Ovary (tissue), 9 donors: ENCODE measurements around the gene CLTB. TPM values are rescaled to one million over a fixed set of nuclear protein-coding genes. Genes with fewer than 3 reads are reported as not detected.

ENCODE experiments used
- DNase-seq, 5 donors: peaks; one replicate each; pipeline ENCODE4 v3.0.0-alpha.2; 2019 to 2020
- H3K27ac ChIP-seq, 2 donors: fragments of 200-600 bp; one replicate each; pipeline versions ENCODE4 v1.5.1 to v1.8.0; 2019 to 2022
- H3K27me3 ChIP-seq: fragments of 200-600 bp; one replicate; pipeline ENCODE4 v1.8.0; 2022
- H3K36me3 ChIP-seq: fragments of 200-600 bp; sonication (generic); one replicate; pipeline ENCODE4 v1.5.1; 2019
- H3K4me1 ChIP-seq: one replicate; pipeline ENCODE4 v1.8.1; 2013; ENCODE audit warnings: mild to moderate bottlenecking, moderate library complexity; ENCODE audit not compliant: insufficient read depth
- H3K4me3 ChIP-seq: fragments of 200-600 bp; sonication (generic); one replicate; pipeline ENCODE4 v1.5.1; 2017
- H3K9me3 ChIP-seq, 2 donors: fragments of 200-600 bp in 1 of 2; sonication (generic) in 1 of 2; one replicate each; pipeline versions ENCODE4 v1.5.1 to v1.8.1; 2013 to 2019; ENCODE audit warnings: mild to moderate bottlenecking in 1 of 2, moderate library complexity in 1 of 2
- CTCF ChIP-seq, 3 donors: fragments of 450-650 bp in 2 of 3; fragments of 200-600 bp in 1 of 3; IDR thresholded peaks; one replicate each; pipeline versions ENCODE4 v1.5.1 to v1.8.0; 2016 to 2022; ENCODE audit warnings: antibody characterized with exemption in 3 of 3, mild to moderate bottlenecking in 1 of 3
- EP300 ChIP-seq: sonication (generic); formaldehyde crosslinking; IDR thresholded peaks from one replicate; pipeline ENCODE4 v1.6.1; 2017; ENCODE audit warnings: antibody characterized with exemption
- POLR2A ChIP-seq: fragments of 450-650 bp; IDR thresholded peaks from one replicate; pipeline ENCODE4 v1.6.1; 2017; ENCODE audit warnings: antibody characterized with exemption, mild to moderate bottlenecking, moderate library complexity
- WGBS, 3 donors: extraction: QIAGEN DNeasy Blood & Tissue Kit in 1 of 3; methylation state at CpG; one replicate each; pipeline versions ENCODE4 v1.1.5 to v1.1.7; 2013 to 2017; 5-methylcytosine and 5-hydroxymethylcytosine counted together
- intact Hi-C, 4 donors: fragments of 100-400 bp; cut with DNase I; formaldehyde crosslinking; loops; one replicate each; pipeline versions ENCODE4 v1.11.0 to v1.15.1; 2022 to 2023
- polyA plus RNA-seq, 2 donors: library from polyadenylated mRNA; stranded (reverse); fragments of 200-250 nt in 1 of 2; fragments of 350-450 nt in 1 of 2; fragmentation: Illumina TruSeq in 1 of 2; extraction: RNeasy Lipid Tissue Mini Kit (QIAGEN cat#74804) in 1 of 2; gene quantifications; one replicate each; pipeline ENCODE4 v1.2.3, GENCODE V29; 2013 to 2014
- total RNA-seq, 7 donors: library from RNA; depleted of rRNA in 2 of 7; stranded (reverse); fragments of >200 nt in 2 of 7; fragmentation: NEBNext Ultra II Directional in 3 of 7; extraction: Animal tissue kit (Norgen Biotek cat#: 25700) in 3 of 7; gene quantifications; one replicate each; pipeline versions ENCODE4 v1.1.0 to v1.2.4, GENCODE V29; 2016 to 2023
- donor health status: DM: no; HTN: no; CAD: no; lungs with moderate emphysema.
- donor health status: DM: no; HTN: no; CAD: no.
- donor health status: Bipolar disorder and iron deficiency.
- donor health status: DM: yes; HTN: yes; CAD: no.
- donor health status: DM: no; HTN: no; CAD: no.
- donor health status: DM: yes; HTN: yes; CAD: no.

The CLTB gene
- total and polyA plus RNA-seq, 9 donors = 35.9 to 138 (median 112) TPM

- H3K27ac ChIP-seq = peak overlapping the region; percentile 2 to 71
- peak overlapping the region; percentile 100 for H3K4me3 ChIP-seq
- no peaks in the 10 kb centered on the region for H3K36me3 ChIP-seq
- intact Hi-C loops = loop anchor here in 2 of 4 donors (1.0 to 10.0 kb wide), 3 partner anchors 31 to 230 kb away; partner anchors contain the start of genes CDHR2 (in 1 of the 2), FAF2 (in 1 of the 2) and TSPAN17 (in 1 of the 2)
- no peaks in the 10 kb centered on the region for H3K9me3 ChIP-seq
- 62 to 64% (median 63%) methylated on average over 11 of the region's 11 CpGs for WGBS, 3 donors
- TF ChIP-seq EP300 = no peak
- no peak for TF ChIP-seq CTCF (IDR thresholded peaks at IDR 0.05)
- no peak for TF ChIP-seq POLR2A
- DNase-seq = no peak
- H3K4me1 ChIP-seq = peaks cover 8% of the 10 kb centered on the region
- H3K27me3 ChIP-seq = no peaks in the 10 kb centered on the region
These were observed 626 bp upstream of the CLTB start for GRCh38 chr5:176416965-176417364.

DNA sequence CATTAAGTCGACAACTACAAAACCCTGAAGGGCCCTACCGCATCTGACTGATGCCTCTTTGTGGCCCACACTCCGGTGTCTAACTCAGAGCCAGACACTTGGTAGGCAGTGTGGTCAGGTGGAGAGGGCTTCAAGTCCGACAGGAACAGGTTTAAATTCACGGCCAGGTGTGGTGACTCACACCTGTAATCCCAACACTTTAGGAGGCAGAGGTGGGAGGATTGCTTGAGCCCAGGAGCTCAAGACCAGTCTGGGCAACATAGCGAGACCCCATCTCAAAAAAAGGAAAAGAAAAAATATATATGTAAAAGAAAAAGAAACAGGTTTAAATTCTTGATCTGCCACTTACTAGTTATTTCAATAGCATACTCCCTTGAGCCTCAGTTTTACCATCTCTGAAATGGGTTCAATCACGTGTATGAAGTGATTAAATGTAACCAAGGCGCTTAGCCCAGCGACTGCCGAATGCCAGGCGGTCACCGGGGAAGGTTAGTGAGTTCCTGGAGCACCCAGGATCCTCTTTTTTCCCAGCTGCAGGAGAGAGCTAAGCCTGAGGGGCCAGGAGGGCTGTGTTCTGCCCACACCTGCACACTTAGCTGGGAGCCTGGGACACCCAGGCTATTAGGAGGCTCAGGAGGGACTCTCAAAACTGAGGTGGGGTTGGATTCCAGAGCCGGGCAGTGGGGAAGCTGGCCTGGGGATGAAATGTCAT lies 943 bp downstream of the CLTB start:
- Histone ChIP-seq H3K4me3 (peak overlapping the region; percentile 100), H3K27ac (peak overlapping the region; percentile 86 to 89), H3K4me1 (peaks cover 8% of the 10 kb centered on the region), H3K27me3 (no peaks in the 10 kb centered on the region), H3K9me3 (no peaks in the 10 kb centered on the region), H3K36me3 (no peaks in the 10 kb centered on the region)
- intact Hi-C loops = loop anchor here in 2 of 4 donors (5.0 to 10.0 kb wide), 2 partner anchors 129 to 232 kb away; partner anchors contain the start of genes CDHR2 (in 1 of the 2) and TSPAN17 (in 1 of the 2)
- 49 to 62% (median 50%) methylated on average over 13 of the region's 13 CpGs for WGBS, 3 donors
- no peak for DNase-seq
- TF ChIP-seq EP300 (no peak), CTCF (IDR thresholded peaks at IDR 0.05) (no peak), POLR2A (no peak)

- no peaks in the 10 kb centered on the region for H3K27me3 ChIP-seq
These were observed 1.6 kb downstream of the CLTB start for GRCh38 chr5:176414704-176415103.

GRCh38 chr5:176413709-176414191 lies 2.6 kb downstream of the CLTB start:
- DNase-seq = no peak

More at GRCh38 chr5:176414704-176415103, 1.6 kb downstream of the CLTB start:
- intact Hi-C loops = loop anchor here in 2 of 4 donors (5.0 to 10.0 kb wide), 2 partner anchors 130 to 233 kb away; partner anchors contain the start of genes CDHR2 (in 1 of the 2) and TSPAN17 (in 1 of the 2)
- no peak for DNase-seq
- Histone ChIP-seq H3K36me3 (no peaks in the 10 kb centered on the region), H3K4me1 (peaks cover 8% of the 10 kb centered on the region), H3K27ac (peak overlapping the region in 1 of 2 donors; percentile 89), H3K4me3 (no peak overlapping the region), H3K9me3 (no peaks in the 10 kb centered on the region)
- 41 to 65% (median 62%) methylated on average over 3 of the region's 3 CpGs for WGBS, 3 donors
- TF ChIP-seq POLR2A (no peak), CTCF (IDR thresholded peaks at IDR 0.05) (no peak), EP300 (no peak)

More at GRCh38 chr5:176413709-176414191, 2.6 kb downstream of the CLTB start:
- 79 to 86% (median 85%) methylated on average over 7 of the region's 7 CpGs for WGBS, 3 donors
- no peak overlapping the region for H3K4me3 ChIP-seq
- no peaks in the 10 kb centered on the region for H3K36me3 ChIP-seq
- H3K4me1 ChIP-seq = peaks cover 8% of the 10 kb centered on the region
- intact Hi-C loops = loop anchor here in 1 of 4 donors (10.0 kb wide), 1 partner anchor 131 kb away; the partner anchor contains the start of gene CDHR2
- no peaks in the 10 kb centered on the region for H3K9me3 ChIP-seq
- peak overlapping the region in 1 of 2 donors; percentile 45 for H3K27ac ChIP-seq
- no peaks in the 10 kb centered on the region for H3K27me3 ChIP-seq
- TF ChIP-seq CTCF (IDR thresholded peaks at IDR 0.05) (no peak), EP300 (no peak), POLR2A (no peak)
